NCI-H2171 (cell line): ENCODE results near the gene CCL27.

Source experiments
- DNase-seq: peaks from one replicate; lab custom pipeline; 2025; lab: John Stamatoyannopoulos, UW

Gene CCL27

DNA sequence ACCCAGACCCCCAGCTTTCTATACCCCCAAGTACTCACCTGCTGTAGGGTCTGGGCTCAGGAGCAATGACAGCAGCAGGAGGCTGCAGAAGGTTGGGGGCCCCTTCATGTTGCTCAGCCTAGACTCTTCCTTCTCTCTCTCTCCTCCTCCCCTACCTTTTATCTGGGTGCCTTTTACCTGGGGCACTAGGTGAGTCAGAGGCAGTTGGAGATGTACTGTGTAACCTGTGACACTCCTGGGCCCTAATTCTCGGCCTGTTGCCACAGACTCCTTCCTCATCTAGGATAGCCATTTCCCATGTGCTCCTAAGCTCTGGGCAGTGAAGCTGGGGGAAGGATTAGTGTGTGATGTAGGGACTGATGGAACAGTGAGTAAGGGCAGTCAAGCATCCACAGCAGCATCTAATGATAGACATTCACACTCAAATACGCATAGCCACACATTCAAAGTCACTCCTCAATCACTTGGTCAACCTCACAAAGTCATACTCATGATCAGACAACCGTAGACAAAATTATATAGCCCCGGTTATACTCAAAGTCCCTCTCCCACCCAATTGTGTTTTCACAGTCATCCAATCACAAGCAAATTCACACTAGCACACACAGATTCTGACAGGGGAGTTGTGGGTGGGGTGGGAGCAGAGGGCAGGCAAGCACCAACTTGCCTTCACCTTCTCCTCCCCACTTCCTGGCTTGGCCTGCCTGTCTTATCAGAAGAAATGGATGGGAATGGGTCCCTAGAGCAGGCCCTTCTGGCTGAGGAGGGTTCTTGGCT is at the start of gene CCL27:
Gene CCL27, minus strand, starts transcription at position 132 of the 777 bp plus-strand sequence. Its CDS starts 24 bp downstream, at position 108.
- DNase-seq = no peak

DNA sequence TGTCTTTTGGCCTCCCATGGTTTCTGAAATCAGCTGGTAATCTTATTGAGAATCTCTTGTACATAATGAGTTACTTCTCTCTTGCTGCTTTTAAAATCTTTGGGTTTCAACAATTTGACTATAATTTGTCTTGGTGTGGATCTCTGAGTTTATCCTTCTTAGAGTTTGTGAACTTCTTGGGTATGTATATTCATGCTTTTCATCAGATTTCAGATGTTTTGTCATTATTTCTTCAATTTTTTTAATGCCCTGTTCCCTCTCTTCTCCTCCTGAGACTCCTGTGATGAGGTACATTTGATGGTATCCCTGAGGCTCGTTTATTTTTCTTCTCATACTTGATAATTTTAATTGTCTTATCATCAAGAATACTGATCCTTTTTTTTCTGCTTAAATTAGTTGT is 49.7 kb upstream of the CCL27 start:
- no peak for DNase-seq

DNA sequence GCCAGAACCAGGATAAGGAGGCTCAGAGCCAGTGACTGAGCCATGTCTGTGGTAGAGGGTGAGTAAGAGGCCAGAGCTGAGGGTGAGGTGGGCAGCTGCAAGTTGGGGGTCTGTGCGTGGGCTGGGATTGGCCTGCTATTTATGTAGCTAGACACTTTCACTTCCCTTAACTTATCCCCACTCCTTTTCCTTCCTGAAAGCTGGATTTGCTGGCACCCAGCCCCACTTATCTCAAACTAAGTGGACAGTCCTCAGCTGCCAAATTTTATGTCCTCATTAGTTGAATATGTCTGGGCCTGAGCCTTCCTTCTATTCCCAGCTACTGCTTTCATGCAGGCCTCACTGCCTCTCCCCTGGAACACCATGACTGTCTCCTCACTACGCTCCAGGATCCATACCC is 47.6 kb upstream of the CCL27 start, which contains the start of gene CCL21:
Gene CCL21, minus strand, starts transcription at position 114 of the 400 bp plus-strand sequence. Its CDS starts 70 bp downstream, at position 44.
- no peak for DNase-seq

DNA sequence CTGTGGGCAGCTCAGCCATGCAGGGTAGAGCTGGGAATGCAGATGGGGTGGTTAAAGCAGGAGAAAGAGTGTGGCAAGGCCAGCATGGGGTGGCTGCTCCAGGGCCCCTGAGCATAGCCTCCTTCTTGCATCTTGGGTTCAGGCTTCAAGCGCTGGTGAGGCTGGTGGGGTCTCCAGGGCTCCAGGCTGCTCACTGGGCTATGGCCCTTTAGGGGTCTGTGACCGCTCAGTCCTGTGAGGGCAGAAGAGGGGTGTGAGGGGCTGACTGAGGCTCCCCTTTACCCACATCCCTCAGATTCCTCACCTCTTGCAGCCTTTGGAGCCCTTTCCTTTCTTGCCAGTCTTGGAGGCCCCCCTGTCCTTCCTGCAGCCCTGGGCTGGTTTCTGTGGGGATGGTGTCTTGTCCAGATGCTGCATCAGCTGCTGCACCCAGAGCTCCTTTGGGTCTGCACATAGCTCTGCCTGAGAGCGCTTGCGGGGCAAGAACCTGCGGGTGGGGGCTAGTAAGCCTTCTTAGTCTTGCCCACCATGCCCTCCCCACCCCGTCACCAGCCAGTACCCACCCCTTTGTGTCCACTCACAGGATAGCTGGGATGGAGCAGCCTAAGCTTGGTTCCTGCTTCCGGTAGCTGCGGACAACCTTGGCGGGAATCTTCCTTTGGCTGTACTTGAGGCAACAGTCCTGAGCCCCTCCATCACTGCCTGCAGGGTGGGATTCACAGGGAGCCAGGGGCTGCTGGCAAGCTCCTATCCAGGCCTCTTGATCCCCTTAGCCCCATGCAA is 46.9 kb upstream of the CCL27 start:
- no peak for DNase-seq

- no peak for DNase-seq
These were observed 44.7 kb upstream of the CCL27 start for GRCh38 chr9:34707130-34707529.

- peak; percentile 22 for DNase-seq
These were observed 39.6 kb upstream of the CCL27 start for GRCh38 chr9:34701769-34702736.

DNA sequence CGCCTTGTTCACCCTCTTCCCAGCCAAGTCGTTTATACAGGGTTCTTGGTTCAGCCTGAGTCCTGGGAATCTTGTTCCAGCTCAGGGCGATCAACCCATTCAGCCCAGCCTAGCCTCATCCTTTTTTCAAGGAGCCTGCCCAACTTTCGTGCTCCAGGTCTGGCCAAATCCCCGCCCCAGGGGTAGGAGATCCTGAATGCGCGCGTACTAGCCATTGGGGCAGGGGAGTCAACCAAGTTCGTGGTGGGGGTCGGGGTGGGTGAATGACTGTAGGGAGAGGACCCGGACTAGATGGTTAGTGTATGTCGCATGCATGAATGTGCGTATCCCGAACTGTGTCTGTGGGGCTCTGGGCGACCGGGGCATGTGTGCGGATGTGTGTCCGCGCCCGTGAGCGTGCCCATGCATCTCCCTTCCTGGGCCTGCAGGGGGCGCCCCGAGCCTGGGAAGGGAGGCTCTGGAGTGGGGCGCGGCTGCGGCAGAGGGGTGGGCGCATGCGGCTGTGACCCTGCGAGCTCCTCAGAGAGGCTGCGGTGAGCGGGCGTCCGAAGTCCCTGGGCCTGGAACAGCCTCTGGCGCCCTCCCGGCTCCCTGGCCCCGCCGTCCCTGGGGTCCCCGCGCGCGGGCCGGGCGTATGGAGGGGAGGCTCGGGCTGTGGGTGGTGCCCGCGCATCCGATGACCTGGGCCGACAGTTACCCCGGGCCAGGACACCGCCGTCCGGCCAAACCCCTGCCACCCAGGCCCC is 38.7 kb upstream of the CCL27 start:
- peak; percentile 21 for DNase-seq

DNA sequence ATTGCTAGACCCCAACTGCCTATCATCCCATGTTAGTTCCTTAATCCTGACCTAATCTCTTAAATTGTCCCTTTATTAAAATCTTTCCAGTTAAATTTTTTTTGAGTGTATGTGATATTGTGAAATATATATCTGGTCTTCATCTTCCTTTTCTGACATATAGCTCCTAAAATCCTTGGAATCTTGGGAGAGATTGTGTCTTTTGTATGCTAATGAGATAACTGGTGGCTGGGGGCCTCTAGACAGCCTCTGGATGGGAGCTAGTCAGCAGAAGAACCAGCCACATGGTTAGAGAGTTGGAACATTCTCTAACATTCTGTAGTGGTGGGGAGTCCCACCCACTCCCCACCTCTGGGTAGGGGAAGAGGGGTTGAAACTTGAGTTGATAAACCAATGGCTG is 32.4 kb upstream of the CCL27 start:
- DNase-seq = no peak

DNA sequence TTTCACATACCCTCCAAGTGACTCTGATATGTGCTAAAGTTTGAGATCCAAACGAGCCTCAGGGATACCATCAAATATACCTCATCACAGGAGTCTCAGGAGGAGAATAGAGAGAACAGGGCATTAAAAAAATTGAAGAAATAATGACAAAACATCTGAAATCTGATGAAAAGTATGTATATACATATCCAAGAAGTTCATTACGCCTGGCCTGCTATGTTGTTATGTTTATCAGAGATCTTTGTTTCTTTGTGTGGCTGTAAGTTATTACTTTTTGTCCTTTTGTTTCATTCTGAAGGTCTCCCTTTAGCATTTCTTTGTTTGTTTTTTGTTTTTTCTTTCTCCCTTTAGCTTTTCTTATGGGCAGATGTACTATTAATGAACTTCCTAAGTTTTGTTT is 31.1 kb upstream of the CCL27 start:
- DNase-seq = no peak

DNA sequence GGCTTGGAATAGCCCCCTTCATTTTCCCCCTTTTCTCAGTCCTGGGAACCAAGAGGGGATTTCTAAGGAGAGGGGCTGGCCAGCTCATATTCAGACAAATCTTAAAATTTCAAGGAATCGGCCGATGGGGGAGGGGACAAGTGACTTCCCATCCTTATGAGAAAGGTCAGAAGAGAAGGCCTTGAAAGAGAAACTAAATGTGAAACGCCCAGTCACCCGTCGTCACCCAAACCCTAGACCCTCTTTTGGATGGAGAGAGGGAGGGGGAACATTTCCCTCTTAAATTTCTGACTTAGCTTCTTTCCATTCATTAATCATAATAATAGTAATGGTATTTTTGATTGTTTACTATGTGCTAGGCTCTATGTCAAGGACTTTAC is 29.5 kb upstream of the CCL27 start:
- no peak for DNase-seq

DNA sequence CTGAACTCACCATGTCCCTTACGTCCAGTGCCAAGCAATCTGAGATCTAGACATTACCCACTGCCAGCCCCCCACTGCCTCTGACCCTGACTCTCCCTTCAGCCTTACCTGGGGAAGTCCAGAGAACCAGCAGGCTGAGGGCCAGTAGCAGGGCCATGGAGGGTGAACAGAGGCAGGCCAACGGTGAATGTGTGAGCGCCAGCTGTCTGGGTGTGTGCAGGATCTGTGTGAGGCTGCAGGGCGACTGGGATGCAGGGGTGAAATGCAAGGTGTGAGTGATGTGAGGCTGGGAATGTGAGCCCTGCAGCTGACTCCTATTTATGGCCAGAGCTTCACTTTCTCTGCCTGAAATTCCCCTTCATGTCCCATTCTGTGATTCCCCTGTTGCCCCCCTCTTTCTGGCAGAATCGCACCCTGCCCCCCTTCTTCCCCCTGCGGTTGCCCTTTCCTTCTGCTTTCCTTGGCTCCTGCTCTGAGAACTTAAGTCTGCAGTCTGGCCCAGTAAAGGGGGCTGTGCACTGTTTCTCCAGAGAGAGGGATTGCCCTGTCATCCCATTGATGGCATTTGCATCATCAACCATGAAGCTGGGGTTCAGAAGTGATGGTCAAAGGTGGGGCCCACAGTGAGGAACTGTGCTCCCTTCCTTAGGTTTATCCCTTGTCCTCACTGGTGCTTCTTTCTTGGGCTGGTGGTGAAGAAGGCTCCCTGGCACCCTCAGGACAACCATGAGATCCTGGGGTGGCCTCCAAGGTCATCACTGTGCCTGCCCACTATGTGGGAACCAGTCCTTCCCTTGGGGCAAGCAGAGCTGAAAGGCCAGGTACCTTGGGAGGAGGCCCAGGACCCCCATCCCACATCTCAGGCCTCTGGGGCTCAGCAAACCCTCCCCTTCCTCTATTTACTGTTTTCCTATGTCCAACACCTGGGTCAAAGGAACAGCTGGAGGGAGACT is 28.8 kb upstream of the CCL27 start, which contains the start of gene CCL19:
Gene CCL19, minus strand, starts transcription at position 294 of the 953 bp plus-strand sequence. Its CDS starts 137 bp downstream, at position 157.
- DNase-seq = no peak

GRCh38 chr9:34689512-34689911 is 27.1 kb upstream of the CCL27 start:
- no peak for DNase-seq

DNA sequence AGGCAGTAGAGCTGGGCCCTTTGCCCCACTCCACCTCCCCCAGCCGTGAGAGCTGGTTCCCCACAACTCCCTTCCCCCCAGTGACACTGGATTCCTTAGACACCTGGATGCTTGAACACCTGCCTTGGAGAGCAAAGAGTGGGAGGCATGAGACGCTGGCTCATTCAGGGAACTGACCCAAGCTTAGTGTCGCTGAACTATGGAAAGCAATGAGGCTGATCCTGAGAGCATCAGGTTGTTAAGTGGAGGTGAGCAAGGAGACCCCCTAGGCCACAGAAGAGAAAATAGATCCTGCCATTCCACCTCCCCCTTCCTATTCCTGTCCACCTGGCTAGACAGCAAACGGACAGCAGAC is 26.6 kb upstream of the CCL27 start:
- no peak for DNase-seq

- no peak for DNase-seq
These were observed 26.1 kb upstream of the CCL27 start for GRCh38 chr9:34688329-34689115.

DNA sequence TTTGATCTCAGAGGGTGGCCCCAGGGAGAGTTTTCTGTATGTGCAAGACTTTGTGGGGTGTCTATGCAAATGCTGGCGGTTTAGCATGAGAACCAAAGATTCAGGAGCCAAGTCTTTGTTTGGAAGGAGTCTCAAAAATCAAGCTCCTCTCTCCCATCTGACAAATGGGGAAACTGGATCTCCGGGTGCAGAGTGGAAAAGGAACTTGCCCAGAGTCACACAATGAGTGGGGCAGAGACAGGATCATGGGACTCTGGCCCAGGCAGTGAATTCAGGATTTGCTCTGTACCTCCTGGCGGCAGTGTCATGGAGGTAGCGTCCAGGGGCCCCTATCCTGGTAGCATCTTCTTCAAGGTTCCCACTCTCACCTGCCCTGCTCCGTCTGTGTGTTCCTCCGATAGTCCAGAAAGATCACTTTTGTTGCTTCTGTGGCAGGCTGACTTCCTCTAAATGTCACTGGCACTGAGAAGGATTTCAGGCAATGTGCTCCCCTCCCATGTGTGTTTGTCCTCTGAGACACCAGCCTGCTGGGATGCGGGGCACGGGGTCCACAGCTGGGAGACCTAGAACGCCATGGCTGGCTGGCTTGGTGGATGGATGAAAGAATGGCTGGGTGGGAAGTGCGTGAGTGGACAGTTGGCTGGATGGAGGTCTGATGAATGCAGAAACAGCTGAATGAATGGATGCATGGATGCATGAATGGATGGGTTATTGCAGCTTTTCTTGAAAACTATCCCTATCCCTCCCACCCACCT is 25.0 kb upstream of the CCL27 start:
- no peak for DNase-seq

- no peak for DNase-seq
These were observed 24.3 kb upstream of the CCL27 start for GRCh38 chr9:34686732-34687131.

- no peak for DNase-seq
These were observed 23.8 kb upstream of the CCL27 start for GRCh38 chr9:34686231-34686630.

DNA sequence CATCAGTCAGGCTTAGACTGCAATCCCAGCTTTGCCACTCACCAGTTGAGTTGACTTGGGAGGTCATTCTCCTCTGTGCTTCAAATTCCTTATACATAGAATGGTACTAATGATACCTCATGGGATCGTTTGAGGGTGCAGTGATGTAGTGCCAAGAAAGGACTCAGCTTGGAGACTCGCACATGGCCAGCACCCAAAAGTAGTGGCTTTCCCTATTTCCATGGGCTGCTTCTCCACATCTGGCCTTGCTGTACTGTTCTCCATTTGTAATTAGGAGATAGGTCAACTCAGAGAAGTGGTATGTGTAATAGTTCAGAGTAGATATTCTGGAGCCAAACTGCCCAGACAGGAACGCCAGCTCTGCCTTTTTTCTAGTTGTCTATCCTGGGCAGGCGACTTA is 23.1 kb upstream of the CCL27 start:
- no peak for DNase-seq

DNA sequence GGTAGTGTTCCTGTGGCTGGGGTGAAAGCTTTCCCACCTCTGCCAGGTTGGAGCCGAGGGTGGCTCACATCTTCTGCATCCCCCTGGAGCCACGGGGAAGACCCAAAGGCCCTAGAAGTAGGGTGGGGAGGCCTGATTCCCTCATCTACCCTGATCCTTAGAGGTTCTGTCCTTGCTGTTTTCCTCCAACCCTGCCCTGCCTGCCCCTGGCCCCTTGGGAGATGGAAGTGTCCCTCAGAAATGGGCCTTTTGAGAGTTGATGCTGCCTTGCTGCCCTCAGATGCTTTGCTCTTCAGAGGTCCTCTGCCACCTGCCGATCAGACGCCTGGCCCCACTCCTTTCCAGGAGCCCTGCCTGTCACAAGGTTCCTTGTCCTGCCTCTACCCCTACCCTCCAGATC is 22.4 kb upstream of the CCL27 start:
- no peak for DNase-seq
